Upper lobe of right lung (tissue), 1 donor: Measurements from ENCODE around the gene GLS. TPM values are rescaled to one million over a fixed set of nuclear protein-coding genes. Genes with fewer than 3 reads are reported as not detected.
"Not testable (repeated sequence)": the region's sequence is repeated elsewhere in the genome, so short reads cannot be mapped to it uniquely, and the experiment has no call there.

Experiments
- ATAC-seq: fragments of 200-7000 bp; cut with Tn5 transposase; one replicate; pipeline ENCODE4 v1.9.1; 2020; ENCODE audit warnings: mild to moderate bottlenecking, moderate library complexity
- DNase-seq: peaks from one replicate; pipeline ENCODE4 v3.0.0-alpha.2; 2020
- H3K27ac ChIP-seq: fragments of 200-600 bp; one replicate; pipeline ENCODE4 v1.8.0; 2022
- H3K27me3 ChIP-seq: fragments of 200-600 bp; one replicate; pipeline ENCODE4 v1.8.0; 2022; ENCODE audit warnings: mild to moderate bottlenecking
- H3K36me3 ChIP-seq: fragments of 200-600 bp; one replicate; pipeline ENCODE4 v1.8.0; 2022
- H3K4me1 ChIP-seq: fragments of 200-600 bp; one replicate; pipeline ENCODE4 v1.8.0; 2022
- H3K4me3 ChIP-seq: fragments of 200-600 bp; one replicate; pipeline ENCODE4 v1.8.0; 2022; ENCODE audit warnings: mild to moderate bottlenecking
- H3K9me3 ChIP-seq: fragments of 200-600 bp; one replicate; pipeline ENCODE4 v1.8.0; 2022
- intact Hi-C: fragments of 100-400 bp; cut with DNase I; formaldehyde crosslinking; loops from one replicate; pipeline ENCODE4 v1.11.0; 2022
- total RNA-seq: library from RNA; stranded (reverse); fragmentation: NEBNext Ultra II Directional; extraction: Animal tissue kit (Norgen Biotek cat#: 25700); gene quantifications from one replicate; pipeline ENCODE4 v1.2.1, GENCODE V29; 2021
- TF ChIP-seq, protein P1 (sequence below): fragments of 200-600 bp; IDR thresholded peaks from one replicate; pipeline ENCODE4 v1.8.0; 2022; ENCODE audit warnings: antibody characterized with exemption
- donor health status: DM: no; HTN: yes; CAD: no; lungs with severe emphysema.

The GLS gene
- total RNA-seq, 1 donor from 2014 or later: 209 TPM

- ATAC-seq (peak; percentile 62), DNase-seq (peak; percentile 84)
- intact Hi-C loops: no loop called here
- Histone ChIP-seq H3K27me3 (no peaks in the 10 kb centered on the region), H3K9me3 (no peaks in the 10 kb centered on the region), H3K4me1 (peaks cover 33% of the 10 kb centered on the region), H3K36me3 (no peaks in the 10 kb centered on the region), H3K27ac (peak overlapping the region; percentile 97), H3K4me3 (peak overlapping the region; percentile 87)
- TF ChIP-seq, protein P1, sequence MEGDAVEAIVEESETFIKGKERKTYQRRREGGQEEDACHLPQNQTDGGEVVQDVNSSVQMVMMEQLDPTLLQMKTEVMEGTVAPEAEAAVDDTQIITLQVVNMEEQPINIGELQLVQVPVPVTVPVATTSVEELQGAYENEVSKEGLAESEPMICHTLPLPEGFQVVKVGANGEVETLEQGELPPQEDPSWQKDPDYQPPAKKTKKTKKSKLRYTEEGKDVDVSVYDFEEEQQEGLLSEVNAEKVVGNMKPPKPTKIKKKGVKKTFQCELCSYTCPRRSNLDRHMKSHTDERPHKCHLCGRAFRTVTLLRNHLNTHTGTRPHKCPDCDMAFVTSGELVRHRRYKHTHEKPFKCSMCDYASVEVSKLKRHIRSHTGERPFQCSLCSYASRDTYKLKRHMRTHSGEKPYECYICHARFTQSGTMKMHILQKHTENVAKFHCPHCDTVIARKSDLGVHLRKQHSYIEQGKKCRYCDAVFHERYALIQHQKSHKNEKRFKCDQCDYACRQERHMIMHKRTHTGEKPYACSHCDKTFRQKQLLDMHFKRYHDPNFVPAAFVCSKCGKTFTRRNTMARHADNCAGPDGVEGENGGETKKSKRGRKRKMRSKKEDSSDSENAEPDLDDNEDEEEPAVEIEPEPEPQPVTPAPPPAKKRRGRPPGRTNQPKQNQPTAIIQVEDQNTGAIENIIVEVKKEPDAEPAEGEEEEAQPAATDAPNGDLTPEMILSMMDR: no peak
Observed at GRCh38 chr2:190881598-190882410, 1.2 kb downstream of the GLS start.

GRCh38 chr2:190882411-190882766, 1.8 kb downstream of the GLS start:
- no peaks in the 10 kb centered on the region for H3K27me3 ChIP-seq
- no peaks in the 10 kb centered on the region for H3K36me3 ChIP-seq
- DNase-seq (no peak), ATAC-seq (no peak)
- intact Hi-C loops: no loop called here
- H3K4me1 ChIP-seq: peaks cover 36% of the 10 kb centered on the region
- H3K27ac ChIP-seq: peak overlapping the region; percentile 97
- H3K9me3 ChIP-seq: no peaks in the 10 kb centered on the region
- TF ChIP-seq, protein P1: no peak
- peak overlapping the region; percentile 87 for H3K4me3 ChIP-seq

DNA sequence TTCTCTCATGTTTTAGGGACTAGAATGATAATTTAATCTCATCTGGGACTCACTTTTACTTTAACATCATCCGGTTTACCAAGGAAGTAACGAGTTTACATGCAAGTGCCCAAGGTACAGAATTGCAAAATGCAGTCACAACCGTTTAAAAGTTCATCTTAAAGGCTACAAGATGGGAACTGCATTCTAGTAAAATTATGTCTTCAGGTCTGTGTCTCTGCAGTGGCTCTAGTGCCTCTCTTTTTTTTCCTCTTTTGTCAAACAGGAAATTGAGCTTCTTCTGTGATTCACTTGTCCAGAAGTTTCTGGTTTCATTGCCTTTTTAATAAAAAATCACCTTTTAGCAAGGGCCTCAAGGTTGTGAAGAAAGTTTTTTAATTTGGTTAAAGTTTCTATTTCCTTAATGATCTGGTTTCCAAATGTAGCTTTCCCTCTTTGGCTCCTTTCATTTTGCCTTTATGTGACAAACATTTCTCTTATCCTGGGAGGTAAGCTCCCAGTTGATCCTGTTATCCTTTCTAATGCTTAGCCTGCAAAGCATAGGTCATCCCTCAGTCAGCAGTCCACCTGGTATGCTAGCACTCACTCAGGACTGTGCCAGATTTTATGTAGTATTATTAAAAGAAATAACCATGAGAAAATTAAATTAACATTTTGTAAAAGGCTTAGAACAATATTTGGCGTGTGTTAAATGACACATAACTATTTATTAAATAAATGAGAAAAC, 2.4 kb downstream of the GLS start:
- peaks cover 36% of the 10 kb centered on the region for H3K4me1 ChIP-seq
- peak overlapping the region; percentile 87 for H3K4me3 ChIP-seq
- H3K27ac ChIP-seq: peak overlapping the region; percentile 97
- TF ChIP-seq, protein P1: no peak
- no peaks in the 10 kb centered on the region for H3K27me3 ChIP-seq
- DNase-seq (no peak), ATAC-seq (no peak)
- no peaks in the 10 kb centered on the region for H3K9me3 ChIP-seq
- intact Hi-C loops: no loop called here
- no peaks in the 10 kb centered on the region for H3K36me3 ChIP-seq

DNA sequence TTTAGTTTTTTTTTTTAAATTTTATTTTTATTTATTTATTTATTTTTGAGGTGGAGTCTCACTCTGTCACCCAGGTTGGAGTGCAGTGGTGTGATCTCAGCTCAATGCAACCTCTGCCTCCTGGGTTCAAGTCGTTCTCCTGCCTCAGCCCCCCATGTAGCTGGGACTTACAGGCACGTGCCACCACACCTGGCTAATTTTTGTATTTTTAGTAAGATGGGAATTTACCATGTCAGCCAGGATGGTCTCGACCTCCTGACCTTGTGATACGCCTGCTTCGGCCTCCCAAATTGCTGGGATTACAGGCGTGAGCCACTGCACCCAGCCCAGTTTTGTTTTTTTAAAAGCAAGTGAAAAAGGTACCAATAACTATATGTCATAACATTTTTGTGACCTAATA, 5.2 kb downstream of the GLS start:
- peaks cover 40% of the 10 kb centered on the region for H3K4me1 ChIP-seq
- intact Hi-C loops, H3K4me3 ChIP-seq, H3K9me3 ChIP-seq, ATAC-seq, H3K27ac ChIP-seq, H3K27me3 ChIP-seq, H3K36me3 ChIP-seq, DNase-seq: not testable (repeated sequence)

GRCh38 chr2:190887089-190887488, 6.5 kb downstream of the GLS start:
- ATAC-seq (peak; percentile 47), DNase-seq (no peak)
- Histone ChIP-seq H3K9me3 (no peaks in the 10 kb centered on the region), H3K27ac (no peak overlapping the region), H3K4me3 (peak overlapping the region; percentile 4), H3K36me3 (no peaks in the 10 kb centered on the region), H3K27me3 (no peaks in the 10 kb centered on the region), H3K4me1 (peaks cover 40% of the 10 kb centered on the region)
- intact Hi-C loops: no loop called here
- TF ChIP-seq, protein P1: no peak

DNA sequence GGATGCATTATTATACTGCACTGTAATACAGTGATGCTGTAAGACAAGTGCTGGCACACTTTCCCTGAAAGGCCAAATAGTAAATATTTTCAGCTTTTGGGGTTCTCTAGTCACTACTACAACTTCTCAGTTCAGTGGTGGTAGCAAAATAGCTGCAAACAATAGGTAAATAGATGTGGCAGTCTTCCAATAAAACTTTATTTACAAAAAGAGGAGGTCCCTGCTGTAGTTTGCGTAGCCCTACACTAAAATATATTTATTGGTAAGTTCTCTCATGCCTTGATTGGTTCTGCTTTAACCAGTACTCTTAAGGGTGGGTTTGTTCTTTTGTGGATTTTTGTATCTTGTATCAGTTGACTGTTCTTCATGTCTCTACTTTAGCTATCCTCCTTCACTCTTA, 7.8 kb downstream of the GLS start:
- peaks cover 33% of the 10 kb centered on the region for H3K4me1 ChIP-seq
- H3K36me3 ChIP-seq: no peaks in the 10 kb centered on the region
- ATAC-seq: no peak
- intact Hi-C loops: no loop called here
- H3K27ac ChIP-seq: no peak overlapping the region
- TF ChIP-seq, protein P1: no peak
- H3K4me3 ChIP-seq: no peak overlapping the region
- no peaks in the 10 kb centered on the region for H3K9me3 ChIP-seq
- no peak for DNase-seq
- H3K27me3 ChIP-seq: no peaks in the 10 kb centered on the region
